ENCODE data around the gene USP13.

- TF ChIP-seq EP300 (IDR thresholded peaks at IDR 0.05; ENCODE audit: borderline replicate concordance) (no peak), REST (IDR thresholded peaks at IDR 0.05; ENCODE audit: low read depth) (no peak), TAF1 (IDR thresholded peaks at IDR 0.05; ENCODE audit: low read depth) (no peak), YY1 (IDR thresholded peaks at IDR 0.05; ENCODE audit: low read depth) (no peak), USF1 (IDR thresholded peaks at IDR 0.05) (no peak), RAD21 (IDR thresholded peaks at IDR 0.05; ENCODE audit: low read depth) (no peak), TCF12 (IDR thresholded peaks at IDR 0.05; ENCODE audit: low read depth) (no peak), ZBTB7A (IDR thresholded peaks at IDR 0.05; ENCODE audit: low read depth) (no peak), MAX (IDR thresholded peaks at IDR 0.05) (no peak), TEAD4 (IDR thresholded peaks at IDR 0.05) (no peak), EGR1 (IDR thresholded peaks at IDR 0.05) (no peak)
Measured at GRCh38 chr3:179819379-179819778, 166.5 kb downstream of the USP13 start.

Measured in Ishikawa (cell line).